ENCODE results near the gene RGS6. TPM values are rescaled to one million over a fixed set of nuclear protein-coding genes. Genes with fewer than 3 reads are reported as not detected.
"Not testable (repeated sequence)": the region's sequence is repeated elsewhere in the genome, so short reads cannot be mapped to it uniquely, and the experiment has no call there.

Gene RGS6
- total and polyA plus RNA-seq, 5 donors from 2014 or later, result 0.13 to 1.5 (median 0.69) TPM

DNA sequence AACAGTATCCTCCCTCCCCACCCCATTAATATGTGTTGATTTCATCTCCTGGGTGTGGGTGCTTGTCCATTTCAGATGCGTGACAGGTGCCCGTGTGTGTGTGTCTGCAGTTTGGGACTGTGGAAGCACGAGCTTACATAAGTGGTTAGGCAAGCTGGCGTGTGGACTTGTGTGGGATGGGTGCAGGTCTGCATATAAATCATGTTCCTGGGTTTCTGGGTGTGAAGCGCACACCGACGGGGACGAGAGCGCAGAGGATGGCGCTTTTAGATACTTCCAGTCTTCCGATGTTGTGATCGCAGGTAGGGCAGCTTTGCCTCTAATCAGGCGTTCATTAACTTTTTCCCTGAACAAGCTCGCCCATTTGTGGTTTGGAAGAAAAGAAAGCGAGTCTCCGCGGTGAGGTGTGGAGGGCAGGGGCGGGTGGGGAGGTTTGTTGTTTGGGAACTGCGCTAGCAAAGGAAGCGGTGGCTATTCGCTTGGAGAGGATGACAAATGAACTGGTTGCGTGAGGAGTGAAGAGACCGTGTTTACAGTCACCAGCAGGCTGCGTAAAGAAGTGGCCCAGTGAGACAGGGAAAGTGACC lies 865 bp downstream of the RGS6 start:
- H3K36me3 ChIP-seq (ENCODE audit: control insufficient read depth, insufficient read depth, low read length), result no peaks in the 10 kb centered on the region
- no peaks in the 10 kb centered on the region for H3K9me3 ChIP-seq (ENCODE audit: control insufficient read depth in 2 of 2, low read length in 2 of 2)
- Mint-ChIP-seq H3K9me3 (peaks cover 0 to 3% (median 0%) of the 10 kb centered on the region in 7 donors), H3K4me3 (peak overlapping the region; percentile 22 to 77 (median 56)), H3K36me3 (no peaks in the 10 kb centered on the region), H3K4me1 (peaks cover 0 to 23% (median 6%) of the 10 kb centered on the region in 4 donors), H3K27me3 (peaks cover 80% of the 10 kb centered on the region), H3K27ac (no peak overlapping the region)
- H3K4me3 ChIP-seq (ENCODE audit: low read depth, low read length), result no peak overlapping the region
- DNase-seq (peak in 1 of 3 donors; percentile 7), ATAC-seq (ENCODE audit: low read depth in 2 of 2) (no peak)
- peaks cover 40% of the 10 kb centered on the region for H3K27me3 ChIP-seq (ENCODE audit: control insufficient read depth, insufficient read depth, low read length)
- no peak overlapping the region for H3K27ac ChIP-seq (ENCODE audit: insufficient read depth, low read length, poor library complexity, severe bottlenecking)
- H3K4me1 ChIP-seq (ENCODE audit: control insufficient read depth, insufficient read depth, low read length, poor library complexity, severe bottlenecking), result peaks cover 5% of the 10 kb centered on the region

DNA sequence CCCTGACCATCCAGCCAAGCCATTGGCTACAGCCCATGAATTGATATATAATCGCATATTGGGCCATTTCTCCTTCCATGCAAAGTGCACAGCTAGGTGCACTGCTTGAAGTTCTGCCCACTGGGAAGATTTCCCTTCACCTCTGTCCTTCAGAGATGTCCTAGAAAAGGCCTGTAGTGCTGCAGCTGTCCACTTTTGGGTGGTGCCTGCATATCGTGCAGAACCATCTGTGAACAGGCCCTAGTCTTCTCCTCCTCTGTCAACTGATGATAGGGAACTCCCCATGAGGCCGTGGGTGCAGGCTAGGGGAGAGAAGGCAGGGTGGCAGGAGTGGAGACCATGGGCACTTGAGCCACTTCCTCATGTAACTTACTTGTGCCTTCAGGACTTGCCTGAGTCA lies 6.0 kb downstream of the RGS6 start:
- H3K4me1 Mint-ChIP-seq; H3K4me3 Mint-ChIP-seq; H3K27ac Mint-ChIP-seq; H3K27ac ChIP-seq (ENCODE audit: insufficient read depth, low read length, poor library complexity, severe bottlenecking); ATAC-seq (ENCODE audit: low read depth in 2 of 2); H3K36me3 Mint-ChIP-seq; H3K9me3 Mint-ChIP-seq; DNase-seq; H3K4me3 ChIP-seq (ENCODE audit: low read depth, low read length); H3K4me1 ChIP-seq (ENCODE audit: control insufficient read depth, insufficient read depth, low read length, poor library complexity, severe bottlenecking); H3K9me3 ChIP-seq (ENCODE audit: control insufficient read depth in 2 of 2, low read length in 2 of 2); H3K36me3 ChIP-seq (ENCODE audit: control insufficient read depth, insufficient read depth, low read length): not testable (repeated sequence)
- H3K27me3 Mint-ChIP-seq, result peaks cover 43% of the 10 kb centered on the region
- peaks cover 23% of the 10 kb centered on the region for H3K27me3 ChIP-seq (ENCODE audit: control insufficient read depth, insufficient read depth, low read length)

DNA sequence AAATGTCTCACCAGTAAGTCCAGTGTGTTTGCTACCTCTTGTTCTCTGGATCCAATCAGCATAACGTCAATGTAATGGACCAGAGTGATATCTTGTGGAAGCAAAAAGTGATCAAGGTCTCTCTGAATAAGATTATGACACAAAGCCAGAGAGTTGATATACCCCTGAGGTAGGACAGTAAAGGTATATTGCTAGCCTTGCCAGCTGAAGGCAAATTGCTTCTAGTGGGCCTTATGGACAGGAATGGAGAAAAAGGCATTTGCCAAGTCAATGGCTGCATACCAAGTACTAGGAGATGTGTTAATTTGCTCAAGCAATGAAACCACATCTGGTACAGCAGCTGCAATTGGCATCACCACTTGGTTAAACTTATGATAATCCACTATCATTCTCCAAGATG lies 7.1 kb downstream of the RGS6 start:
- H3K4me1 ChIP-seq (ENCODE audit: control insufficient read depth, insufficient read depth, low read length, poor library complexity, severe bottlenecking); DNase-seq; H3K36me3 Mint-ChIP-seq; ATAC-seq (ENCODE audit: low read depth in 2 of 2); H3K36me3 ChIP-seq (ENCODE audit: control insufficient read depth, insufficient read depth, low read length); H3K27ac Mint-ChIP-seq; H3K4me3 ChIP-seq (ENCODE audit: low read depth, low read length); H3K9me3 ChIP-seq (ENCODE audit: control insufficient read depth in 2 of 2, low read length in 2 of 2); H3K4me1 Mint-ChIP-seq; H3K27ac ChIP-seq (ENCODE audit: insufficient read depth, low read length, poor library complexity, severe bottlenecking); H3K4me3 Mint-ChIP-seq; H3K9me3 Mint-ChIP-seq: not testable (repeated sequence)
- H3K27me3 ChIP-seq (ENCODE audit: control insufficient read depth, insufficient read depth, low read length), result peaks cover 16% of the 10 kb centered on the region
- peaks cover 33% of the 10 kb centered on the region for H3K27me3 Mint-ChIP-seq

DNA sequence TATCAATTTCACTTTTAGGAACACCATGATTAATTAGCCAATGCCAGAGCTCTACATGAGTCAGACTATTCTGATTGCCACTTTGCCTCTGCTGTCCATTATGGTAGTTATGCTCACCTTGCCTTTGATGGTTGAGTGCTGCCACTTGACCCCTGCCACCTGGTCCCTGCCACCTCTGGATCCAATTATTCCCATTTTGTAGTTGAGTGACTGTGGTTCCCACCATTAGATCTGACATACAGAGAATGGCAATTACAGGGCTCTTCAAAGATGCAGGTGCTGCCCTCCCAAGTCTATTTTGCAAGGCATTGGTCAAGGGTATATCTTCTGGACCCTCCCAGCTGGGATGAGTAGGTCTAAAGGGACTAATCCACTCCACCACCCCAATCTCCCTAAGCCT lies 8.3 kb downstream of the RGS6 start:
- not testable (repeated sequence) for H3K27ac ChIP-seq (ENCODE audit: insufficient read depth, low read length, poor library complexity, severe bottlenecking); H3K9me3 Mint-ChIP-seq; H3K4me3 Mint-ChIP-seq; DNase-seq; H3K4me1 ChIP-seq (ENCODE audit: control insufficient read depth, insufficient read depth, low read length, poor library complexity, severe bottlenecking); H3K27ac Mint-ChIP-seq; H3K36me3 Mint-ChIP-seq; H3K9me3 ChIP-seq (ENCODE audit: control insufficient read depth in 2 of 2, low read length in 2 of 2); H3K4me1 Mint-ChIP-seq; ATAC-seq (ENCODE audit: low read depth in 2 of 2); H3K27me3 ChIP-seq (ENCODE audit: control insufficient read depth, insufficient read depth, low read length); H3K4me3 ChIP-seq (ENCODE audit: low read depth, low read length); H3K36me3 ChIP-seq (ENCODE audit: control insufficient read depth, insufficient read depth, low read length)
- H3K27me3 Mint-ChIP-seq, result peaks cover 24% of the 10 kb centered on the region

DNA sequence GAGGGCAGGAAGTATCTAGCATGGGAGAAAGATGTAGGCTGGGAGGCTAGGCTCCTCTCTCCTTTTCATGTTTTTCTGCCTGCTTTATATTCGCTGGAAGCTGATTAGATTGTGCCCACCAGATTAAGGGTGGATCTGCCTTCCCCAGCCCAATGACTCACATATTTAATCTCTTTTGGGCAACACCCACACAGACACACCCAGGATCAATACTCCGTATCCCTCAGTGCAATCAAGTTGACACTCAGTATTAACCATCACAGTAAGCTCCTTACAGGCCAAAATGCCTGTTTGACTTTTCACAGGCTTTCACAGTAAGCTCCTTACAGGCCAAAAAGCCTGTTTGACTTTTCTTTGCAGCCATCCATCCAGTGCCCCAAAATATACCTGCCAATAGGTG lies 9.4 kb downstream of the RGS6 start:
- not testable (repeated sequence) for H3K9me3 Mint-ChIP-seq, H3K4me3 Mint-ChIP-seq, H3K4me1 Mint-ChIP-seq

DNA sequence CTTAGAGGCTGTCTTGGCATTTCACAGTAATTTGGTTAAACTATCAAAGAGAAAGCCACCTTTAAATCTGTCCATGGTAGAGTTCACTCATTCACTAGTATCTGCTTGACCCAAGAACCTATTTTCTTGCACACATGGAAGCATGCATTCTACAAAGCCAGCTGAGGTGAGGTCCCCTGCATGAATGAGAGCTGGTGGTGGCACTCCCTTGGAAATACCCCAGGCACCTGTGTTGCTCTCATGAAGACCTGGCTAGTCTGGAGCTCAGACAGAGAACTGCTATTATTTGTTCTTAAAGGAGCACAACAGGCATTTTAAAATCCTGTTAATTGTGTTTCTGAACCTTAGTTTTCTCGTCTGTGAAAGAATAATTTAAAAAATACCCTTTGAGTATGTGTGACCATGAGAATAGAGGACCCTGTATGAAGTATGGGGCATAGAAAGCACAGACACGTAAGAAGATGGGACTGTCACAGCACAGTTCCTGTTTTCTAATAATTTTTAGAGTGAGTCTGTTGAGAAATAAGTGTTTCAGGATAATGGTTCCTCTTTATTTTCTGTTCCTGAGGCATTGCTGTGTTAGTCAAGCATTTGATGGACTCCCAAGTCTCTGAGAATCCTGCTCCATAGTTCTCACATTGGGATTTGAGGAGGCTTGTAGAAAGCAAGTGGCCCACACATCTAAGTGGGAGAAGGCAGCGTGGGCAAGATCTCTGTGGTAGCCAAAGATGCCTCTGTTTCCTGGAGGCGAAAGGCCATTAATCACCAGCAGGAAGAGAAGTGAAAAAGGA lies 10.9 kb downstream of the RGS6 start:
- Mint-ChIP-seq H3K4me1 (no peaks in the 10 kb centered on the region), H3K4me3 (no peak overlapping the region), H3K36me3 (no peaks in the 10 kb centered on the region), H3K27me3 (peaks cover 17% of the 10 kb centered on the region), H3K27ac (no peak overlapping the region), H3K9me3 (peaks cover 0 to 9% (median 0%) of the 10 kb centered on the region in 7 donors)
- no peaks in the 10 kb centered on the region for H3K36me3 ChIP-seq (ENCODE audit: control insufficient read depth, insufficient read depth, low read length)
- H3K27me3 ChIP-seq (ENCODE audit: control insufficient read depth, insufficient read depth, low read length), result peaks cover 10% of the 10 kb centered on the region
- no peaks in the 10 kb centered on the region for H3K4me1 ChIP-seq (ENCODE audit: control insufficient read depth, insufficient read depth, low read length, poor library complexity, severe bottlenecking)
- ATAC-seq (ENCODE audit: low read depth in 2 of 2) (no peak), DNase-seq (no peak)
- H3K27ac ChIP-seq (ENCODE audit: insufficient read depth, low read length, poor library complexity, severe bottlenecking), result no peak overlapping the region
- H3K9me3 ChIP-seq (ENCODE audit: control insufficient read depth in 2 of 2, low read length in 2 of 2), result peaks cover 0 to 5% of the 10 kb centered on the region in 2 experiments
- H3K4me3 ChIP-seq (ENCODE audit: low read depth, low read length), result no peak overlapping the region

More for the DNA sequence above, 9.4 kb downstream of the RGS6 start:
- H3K4me3 ChIP-seq (ENCODE audit: low read depth, low read length); H3K4me1 ChIP-seq (ENCODE audit: control insufficient read depth, insufficient read depth, low read length, poor library complexity, severe bottlenecking); H3K27ac Mint-ChIP-seq; DNase-seq; ATAC-seq (ENCODE audit: low read depth in 2 of 2); H3K36me3 ChIP-seq (ENCODE audit: control insufficient read depth, insufficient read depth, low read length); H3K36me3 Mint-ChIP-seq; H3K27me3 ChIP-seq (ENCODE audit: control insufficient read depth, insufficient read depth, low read length); H3K27ac ChIP-seq (ENCODE audit: insufficient read depth, low read length, poor library complexity, severe bottlenecking); H3K9me3 ChIP-seq (ENCODE audit: control insufficient read depth in 2 of 2, low read length in 2 of 2): not testable (repeated sequence)
- peaks cover 17% of the 10 kb centered on the region for H3K27me3 Mint-ChIP-seq

DNA sequence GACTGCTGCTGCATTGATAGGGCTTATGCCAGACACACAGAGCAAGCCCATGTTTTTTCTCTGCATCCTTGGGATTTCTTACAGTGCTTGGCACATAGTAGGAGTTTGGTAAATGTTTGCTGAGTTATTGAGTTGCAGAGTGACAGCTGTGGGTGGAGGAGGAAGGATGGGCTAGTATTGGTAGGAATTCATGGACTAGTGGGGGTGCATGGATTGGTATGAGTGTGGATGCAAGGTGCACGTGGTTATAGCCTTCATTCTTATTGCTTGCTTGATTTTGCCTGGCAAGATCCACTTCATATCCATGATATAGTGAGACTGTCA lies 11.4 kb downstream of the RGS6 start:
- no peaks in the 10 kb centered on the region for H3K36me3 ChIP-seq (ENCODE audit: control insufficient read depth, insufficient read depth, low read length)
- H3K4me3 ChIP-seq (ENCODE audit: low read depth, low read length), result no peak overlapping the region
- H3K27me3 Mint-ChIP-seq, result peaks cover 17% of the 10 kb centered on the region
- no peak for ATAC-seq (ENCODE audit: low read depth in 2 of 2)
- no peak overlapping the region for H3K27ac Mint-ChIP-seq
- no peaks in the 10 kb centered on the region for H3K36me3 Mint-ChIP-seq
- H3K27ac ChIP-seq (ENCODE audit: insufficient read depth, low read length, poor library complexity, severe bottlenecking), result no peak overlapping the region
- peaks cover 10% of the 10 kb centered on the region for H3K27me3 ChIP-seq (ENCODE audit: control insufficient read depth, insufficient read depth, low read length)
- H3K9me3 Mint-ChIP-seq, result peaks cover 0 to 9% (median 0%) of the 10 kb centered on the region in 7 donors
- H3K9me3 ChIP-seq (ENCODE audit: control insufficient read depth in 2 of 2, low read length in 2 of 2), result peaks cover 0 to 5% of the 10 kb centered on the region in 2 experiments
- H3K4me1 Mint-ChIP-seq, result no peaks in the 10 kb centered on the region
- no peak overlapping the region for H3K4me3 Mint-ChIP-seq
- DNase-seq, result no peak
- no peaks in the 10 kb centered on the region for H3K4me1 ChIP-seq (ENCODE audit: control insufficient read depth, insufficient read depth, low read length, poor library complexity, severe bottlenecking)

DNA sequence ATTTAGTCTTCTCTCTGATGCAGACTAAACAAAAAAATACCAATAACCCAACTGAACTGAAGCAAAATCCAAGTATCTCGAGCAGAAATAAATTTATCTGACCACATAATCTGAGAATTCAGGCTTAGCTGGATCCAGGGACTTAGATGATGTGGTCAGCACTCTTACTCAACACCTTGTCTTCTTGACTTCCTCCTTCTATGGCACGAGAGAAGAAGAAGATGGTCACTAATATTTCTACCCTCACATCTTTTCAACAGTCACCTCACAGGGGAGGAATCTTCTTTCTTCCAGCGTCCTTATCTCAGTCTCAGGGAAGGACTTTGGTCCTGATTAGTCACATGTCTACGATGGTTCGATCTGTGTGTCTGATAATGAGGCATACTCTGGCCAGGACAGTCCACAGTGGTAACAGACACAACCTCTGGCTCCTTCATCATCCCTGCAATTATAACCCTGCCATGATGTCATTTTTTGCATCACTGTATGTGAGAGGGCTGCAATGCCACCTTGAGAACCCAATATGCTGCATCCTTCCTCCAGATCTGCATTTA lies 15.8 kb downstream of the RGS6 start:
- no peaks in the 10 kb centered on the region for H3K4me1 Mint-ChIP-seq
- ATAC-seq (ENCODE audit: low read depth in 2 of 2) (no peak), DNase-seq (no peak)
- peaks cover 27% of the 10 kb centered on the region for H3K27me3 Mint-ChIP-seq
- no peak overlapping the region for H3K4me3 ChIP-seq (ENCODE audit: low read depth, low read length)
- no peaks in the 10 kb centered on the region for H3K9me3 ChIP-seq (ENCODE audit: control insufficient read depth in 2 of 2, low read length in 2 of 2)
- no peak overlapping the region for H3K4me3 Mint-ChIP-seq
- no peak overlapping the region for H3K27ac Mint-ChIP-seq
- H3K36me3 ChIP-seq (ENCODE audit: control insufficient read depth, insufficient read depth, low read length), result no peaks in the 10 kb centered on the region
- no peaks in the 10 kb centered on the region for H3K4me1 ChIP-seq (ENCODE audit: control insufficient read depth, insufficient read depth, low read length, poor library complexity, severe bottlenecking)
- H3K27me3 ChIP-seq (ENCODE audit: control insufficient read depth, insufficient read depth, low read length), result peaks cover 10% of the 10 kb centered on the region
- H3K27ac ChIP-seq (ENCODE audit: insufficient read depth, low read length, poor library complexity, severe bottlenecking), result no peak overlapping the region
- peaks cover 0 to 7% (median 4%) of the 10 kb centered on the region in 7 donors for H3K9me3 Mint-ChIP-seq
- no peaks in the 10 kb centered on the region for H3K36me3 Mint-ChIP-seq
